ENCODE data around the gene EPM2A. TPM values are rescaled to one million over a fixed set of nuclear protein-coding genes. Genes with fewer than 3 reads are reported as not detected.

The EPM2A gene
- total RNA-seq, 1 experiment from 2014 or later, result 10.0 TPM

GRCh38 chr6:145603991-145604390 is 131.3 kb downstream of the EPM2A start:
- DNase-seq (ENCODE audit: low read depth), result no peak

- no peak for DNase-seq (ENCODE audit: low read depth)
Measured at GRCh38 chr6:145603424-145603833, 131.9 kb downstream of the EPM2A start.

GRCh38 chr6:145602726-145603326 is 132.5 kb downstream of the EPM2A start:
- no peak for DNase-seq (ENCODE audit: low read depth)

DNA sequence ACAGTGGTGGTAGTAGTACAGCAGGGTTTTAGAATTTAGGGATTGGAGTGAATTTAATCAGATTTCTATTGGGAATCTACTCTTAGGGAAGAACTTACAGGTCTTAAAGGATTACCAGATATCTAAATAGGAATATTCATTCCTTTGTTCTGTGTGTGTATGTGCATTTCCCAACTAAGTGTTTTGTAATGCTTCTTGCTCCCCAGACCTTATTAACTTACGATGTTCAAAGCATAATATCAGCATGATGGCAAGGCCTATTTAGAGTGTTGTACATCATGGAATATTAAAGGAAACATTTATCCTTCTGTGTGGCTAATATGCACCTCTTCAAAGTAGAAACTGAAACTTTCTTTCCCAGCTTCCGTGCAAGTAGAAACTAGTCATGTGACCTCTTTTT is 133.9 kb downstream of the EPM2A start:
- DNase-seq (ENCODE audit: low read depth), result no peak

DNA sequence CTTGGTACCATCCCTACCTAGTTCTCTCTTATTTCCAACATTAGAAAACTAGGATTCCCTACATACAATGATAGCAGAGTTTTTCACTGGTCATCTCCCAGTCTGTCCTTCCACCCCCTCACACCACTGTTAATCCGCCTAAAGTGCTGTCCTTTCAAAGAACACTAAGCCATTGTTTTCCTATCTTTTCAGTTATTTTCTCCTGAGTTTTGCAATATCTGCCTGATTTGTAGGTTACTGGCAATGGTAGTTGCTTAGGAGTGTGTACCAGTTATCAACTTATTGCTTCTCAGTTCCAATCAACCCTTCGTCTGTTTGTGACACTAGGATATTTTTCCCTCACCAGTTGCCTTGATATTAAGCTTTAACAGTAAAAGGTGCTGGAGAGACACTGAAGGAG is 135.0 kb downstream of the EPM2A start:
- no peak for DNase-seq (ENCODE audit: low read depth)

DNA sequence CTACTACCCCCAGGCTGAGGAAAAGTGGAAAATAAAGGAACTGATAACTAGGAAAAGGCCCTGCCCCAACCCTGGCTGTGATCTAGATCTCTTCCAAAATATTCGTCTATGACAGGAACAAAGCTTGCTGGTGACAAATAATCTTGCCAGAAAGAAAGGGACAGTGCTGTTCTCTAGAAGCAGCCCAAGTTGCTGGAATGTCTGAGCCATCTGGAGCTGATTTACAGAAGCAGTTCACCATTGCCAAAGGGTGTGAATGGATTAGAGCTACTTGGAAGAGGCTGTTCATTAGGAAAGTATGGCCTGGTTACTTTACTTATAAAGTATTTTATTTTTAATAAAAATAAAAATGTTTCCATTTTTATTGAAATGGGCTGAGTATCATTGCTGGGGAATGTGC is 146.3 kb downstream of the EPM2A start:
- DNase-seq (ENCODE audit: low read depth), result no peak

GRCh38 chr6:145587334-145587733 is 148.0 kb downstream of the EPM2A start:
- DNase-seq (ENCODE audit: low read depth), result no peak

DNA sequence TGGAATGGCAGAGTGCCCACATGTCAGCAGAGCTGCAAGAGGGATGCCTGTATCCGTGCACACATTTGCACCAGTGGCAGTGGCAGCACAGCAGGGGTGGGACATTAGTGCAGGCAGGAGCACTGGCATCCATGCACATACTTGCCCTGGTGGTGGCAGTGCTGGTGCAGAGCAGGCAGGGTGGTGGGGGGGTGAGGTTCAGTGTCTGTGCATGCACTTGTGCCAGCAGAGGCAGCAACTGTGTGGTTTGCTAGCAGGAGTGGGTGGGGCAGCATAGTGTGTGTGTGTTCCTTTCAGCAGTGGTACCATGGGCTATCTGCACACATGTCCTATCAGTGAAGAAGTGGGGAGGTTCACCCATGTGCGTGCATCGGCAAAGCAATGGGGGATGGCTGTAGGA is 151.6 kb downstream of the EPM2A start:
- no peak for DNase-seq (ENCODE audit: low read depth)

Other genes starting within 250 kb of the EPM2A start
- 8.4 and 11.3 TPM in 2 replicates for gene FBXO30, start 79.3 kb upstream of the EPM2A start, total RNA-seq (2014; rRNA removed; shearing (Covaris generic))
- 5.0 and 10.0 TPM in 2 replicates for gene SHPRH, start 228.8 kb upstream of the EPM2A start, total RNA-seq (2014; rRNA removed; shearing (Covaris generic))